Left lung (tissue), 10 donors: ENCODE results near the gene SPEN. TPM values are rescaled to one million over a fixed set of nuclear protein-coding genes. Genes with fewer than 3 reads are reported as not detected.

Source experiments
- ATAC-seq: fragments of 200-7000 bp; cut with Tn5 transposase; one replicate; pipeline ENCODE4 v1.9.1; 2020; ENCODE audit warnings: moderate library complexity
- DNase-seq, 4 donors: peaks; one replicate each; pipeline ENCODE4 v3.0.0-alpha.2; 2013 to 2020
- H3K27ac ChIP-seq, 2 donors: fragments of 200-600 bp; sonication (generic) in 1 of 2; one replicate each; pipeline versions ENCODE4 v1.5.0 to v1.8.0; 2020 to 2021
- H3K27me3 ChIP-seq, 2 donors: fragments of 200-600 bp; sonication (generic) in 1 of 2; one replicate each; pipeline versions ENCODE4 v1.5.0 to v1.8.0; 2020 to 2021
- H3K36me3 ChIP-seq, 2 donors: fragments of 200-600 bp; sonication (generic) in 1 of 2; one replicate each; pipeline versions ENCODE4 v1.5.0 to v1.8.0; 2020 to 2021
- H3K4me1 ChIP-seq, 2 donors: fragments of 200-600 bp; one replicate each; pipeline ENCODE4 v1.8.0; 2021
- H3K4me3 ChIP-seq, 2 donors: fragments of 200-600 bp; sonication (generic) in 1 of 2; one replicate each; pipeline versions ENCODE4 v1.5.0 to v1.8.0; 2020 to 2021; ENCODE audit warnings: mild to moderate bottlenecking in 1 of 2
- H3K9me3 ChIP-seq, 2 donors: fragments of 200-600 bp; sonication (generic) in 1 of 2; one replicate each; pipeline versions ENCODE4 v1.5.0 to v1.8.0; 2020 to 2021
- intact Hi-C, 2 donors: fragments of 100-400 bp; cut with DNase I; formaldehyde crosslinking; loops; one replicate each; pipeline versions ENCODE4 v1.11.2 to v1.14.2; 2022
- polyA plus RNA-seq, 6 donors: library from polyadenylated mRNA; unstranded; fragments of 120-200 nt; gene quantifications; one replicate each; pipeline ENCODE4 v1.2.1, GENCODE V29; 2013; ENCODE audit not compliant: insufficient read length in 6 of 6
- total RNA-seq, 2 donors: library from RNA; stranded (reverse); fragmentation: NEBNext Ultra II Directional; extraction: Animal tissue kit (Norgen Biotek cat#: 25700); gene quantifications; one replicate each; pipeline ENCODE4 v1.2.1, GENCODE V29; 2021
- TF ChIP-seq, protein P1 (sequence below), 2 donors: fragments of 200-600 bp; sonication (generic) in 1 of 2; IDR thresholded peaks; one replicate each; pipeline versions ENCODE4 v1.5.0 to v1.8.0; 2021; ENCODE audit warnings: antibody characterized with exemption in 2 of 2
- donor health status: DM: no; HTN: yes; CAD: no.
- donor health status: DM: no; HTN: no; CAD: no.

Gene SPEN
- total and polyA plus RNA-seq, 8 donors: 37.2 to 71.4 (median 63.3) TPM

GRCh38 chr1:15948595-15949452 lies 101.3 kb downstream of the SPEN start:
- intact Hi-C loops: no loop called here
- Histone ChIP-seq H3K36me3 (peaks cover 0 to 44% of the 10 kb centered on the region in 2 donors), H3K27me3 (no peaks in the 10 kb centered on the region), H3K27ac (peak overlapping the region; percentile 89 to 94), H3K4me1 (peaks cover 52 to 64% of the 10 kb centered on the region in 2 donors), H3K9me3 (no peaks in the 10 kb centered on the region), H3K4me3 (no peak overlapping the region)
- DNase-seq: peak in 1 of 4 donors; percentile 86
- TF ChIP-seq, protein P1, sequence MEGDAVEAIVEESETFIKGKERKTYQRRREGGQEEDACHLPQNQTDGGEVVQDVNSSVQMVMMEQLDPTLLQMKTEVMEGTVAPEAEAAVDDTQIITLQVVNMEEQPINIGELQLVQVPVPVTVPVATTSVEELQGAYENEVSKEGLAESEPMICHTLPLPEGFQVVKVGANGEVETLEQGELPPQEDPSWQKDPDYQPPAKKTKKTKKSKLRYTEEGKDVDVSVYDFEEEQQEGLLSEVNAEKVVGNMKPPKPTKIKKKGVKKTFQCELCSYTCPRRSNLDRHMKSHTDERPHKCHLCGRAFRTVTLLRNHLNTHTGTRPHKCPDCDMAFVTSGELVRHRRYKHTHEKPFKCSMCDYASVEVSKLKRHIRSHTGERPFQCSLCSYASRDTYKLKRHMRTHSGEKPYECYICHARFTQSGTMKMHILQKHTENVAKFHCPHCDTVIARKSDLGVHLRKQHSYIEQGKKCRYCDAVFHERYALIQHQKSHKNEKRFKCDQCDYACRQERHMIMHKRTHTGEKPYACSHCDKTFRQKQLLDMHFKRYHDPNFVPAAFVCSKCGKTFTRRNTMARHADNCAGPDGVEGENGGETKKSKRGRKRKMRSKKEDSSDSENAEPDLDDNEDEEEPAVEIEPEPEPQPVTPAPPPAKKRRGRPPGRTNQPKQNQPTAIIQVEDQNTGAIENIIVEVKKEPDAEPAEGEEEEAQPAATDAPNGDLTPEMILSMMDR (IDR thresholded peaks at IDR 0.05): peak in 1 of 2 donors; percentile 17
- peak; percentile 73 for ATAC-seq

- H3K36me3 ChIP-seq: peaks cover 0 to 36% of the 10 kb centered on the region in 2 donors
- TF ChIP-seq, protein P1 (IDR thresholded peaks at IDR 0.05): no peak
- no peaks in the 10 kb centered on the region for H3K27me3 ChIP-seq
- peak overlapping the region in 1 of 2 donors; percentile 1 for H3K4me3 ChIP-seq
- peaks cover 58 to 72% of the 10 kb centered on the region in 2 donors for H3K4me1 ChIP-seq
- peak; percentile 71 to 94 (median 86) for DNase-seq
- ATAC-seq: peak; percentile 84
- peak overlapping the region; percentile 89 to 94 for H3K27ac ChIP-seq
- H3K9me3 ChIP-seq: no peaks in the 10 kb centered on the region
- intact Hi-C loops: no loop called here
Observed at GRCh38 chr1:15949453-15950245, 102.1 kb downstream of the SPEN start.

DNA sequence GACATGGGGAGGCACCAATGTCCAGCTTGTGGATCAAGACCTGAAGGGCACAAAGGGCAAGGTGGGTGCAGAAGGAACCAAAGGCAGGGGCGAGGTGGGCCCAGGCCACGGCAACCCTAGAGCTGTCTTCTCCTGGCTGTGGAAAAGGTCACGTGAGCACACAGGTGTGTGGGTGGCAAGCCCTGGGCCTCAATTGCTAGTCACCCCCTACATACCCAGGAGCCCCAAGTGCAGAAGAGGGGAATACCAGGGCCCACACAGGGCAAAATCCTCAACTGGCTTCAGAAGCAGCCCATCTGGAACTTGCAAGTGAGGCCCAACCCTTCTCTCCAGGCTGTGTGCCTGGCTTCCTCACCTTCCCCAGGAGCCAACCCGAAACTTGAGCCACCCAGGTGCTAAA lies 102.8 kb downstream of the SPEN start:
- DNase-seq (no peak), ATAC-seq (no peak)
- intact Hi-C loops: no loop called here
- H3K27me3 ChIP-seq: no peaks in the 10 kb centered on the region
- peaks cover 58 to 79% of the 10 kb centered on the region in 2 donors for H3K4me1 ChIP-seq
- H3K36me3 ChIP-seq: peaks cover 0 to 29% of the 10 kb centered on the region in 2 donors
- TF ChIP-seq, protein P1 (IDR thresholded peaks at IDR 0.05): no peak
- no peaks in the 10 kb centered on the region for H3K9me3 ChIP-seq
- peak overlapping the region; percentile 89 to 94 for H3K27ac ChIP-seq
- H3K4me3 ChIP-seq: no peak overlapping the region

DNA sequence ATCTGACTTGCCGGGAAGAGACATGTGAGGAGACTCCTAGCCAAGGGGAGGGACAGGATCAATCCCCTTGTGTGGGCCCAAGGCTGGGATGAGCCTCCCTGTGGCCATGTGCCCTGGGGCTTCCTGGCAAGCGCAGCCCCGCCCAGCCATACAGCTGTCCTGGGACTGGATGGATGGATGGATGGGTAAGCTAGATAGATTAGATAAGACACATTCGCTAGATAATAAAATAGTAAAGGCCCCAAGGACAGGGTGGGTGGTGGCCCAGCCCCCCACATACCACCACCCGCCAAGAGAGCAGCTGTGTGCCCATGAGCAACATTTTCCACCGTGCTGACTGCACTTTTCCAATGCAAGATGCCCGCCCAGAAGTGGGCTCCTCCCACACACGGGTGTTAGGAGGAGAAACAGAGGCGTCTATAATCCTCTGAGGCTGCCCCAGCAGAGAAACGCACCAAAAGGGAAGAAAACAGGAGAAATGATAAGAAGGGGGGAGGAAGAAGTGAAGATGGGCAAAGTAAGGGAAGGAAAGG lies 103.3 kb downstream of the SPEN start:
- intact Hi-C loops: no loop called here
- peaks cover 58 to 84% of the 10 kb centered on the region in 2 donors for H3K4me1 ChIP-seq
- peak overlapping the region; percentile 89 to 94 for H3K27ac ChIP-seq
- no peak overlapping the region for H3K4me3 ChIP-seq
- H3K36me3 ChIP-seq: peaks cover 0 to 24% of the 10 kb centered on the region in 2 donors
- DNase-seq (peak in 1 of 4 donors; percentile 67), ATAC-seq (no peak)
- TF ChIP-seq, protein P1 (IDR thresholded peaks at IDR 0.05): no peak
- H3K9me3 ChIP-seq: no peaks in the 10 kb centered on the region
- no peaks in the 10 kb centered on the region for H3K27me3 ChIP-seq
